ENCODE data around the gene USP44. TPM values are rescaled to one million over a fixed set of nuclear protein-coding genes. Genes with fewer than 3 reads are reported as not detected.

Gene USP44
- total RNA-seq, 2 experiments from 2014 or later, result 11.1 to 13.7 TPM

GRCh38 chr12:95545303-95545702 is 6.0 kb downstream of the USP44 start:
- H3K27me3 Mint-ChIP-seq, result peaks cover 28% of the 10 kb centered on the region
- CTCF ChIA-PET, result interaction anchor here (0.6 to 1.0 kb wide), 2 partner anchors 11 to 830 kb away, joined by 3 read pairs; no protein-coding TSS in a partner anchor
- H3K9me3 Mint-ChIP-seq (ENCODE audit: low read depth), result no peaks in the 10 kb centered on the region
- peaks cover 24% of the 10 kb centered on the region for H3K4me1 Mint-ChIP-seq
- H3K4me3 Mint-ChIP-seq, result no peak overlapping the region
- ATAC-seq (no peak), DNase-seq (no peak)
- no peak overlapping the region for H3K27ac Mint-ChIP-seq
- H3K36me3 Mint-ChIP-seq, result peaks cover 9% of the 10 kb centered on the region

DNA sequence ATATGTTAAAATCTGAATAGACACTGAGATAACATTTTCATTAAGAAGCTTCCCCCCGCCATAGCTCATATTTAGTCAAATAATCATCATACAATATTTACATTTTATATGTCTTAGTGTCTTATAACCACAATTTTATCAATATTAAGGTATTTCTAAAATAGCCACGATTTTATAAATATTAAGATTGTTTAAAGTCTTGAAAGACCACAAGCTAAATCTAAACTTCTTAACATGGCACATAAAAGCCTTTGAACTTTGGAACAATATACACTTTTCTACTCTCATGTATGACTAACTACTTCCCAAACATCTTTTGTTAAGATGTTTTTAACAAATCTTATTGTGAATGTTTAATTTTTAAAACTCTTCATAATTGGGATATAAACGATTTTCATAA is 6.5 kb downstream of the USP44 start:
- H3K4me3 Mint-ChIP-seq, result no peak overlapping the region
- H3K4me1 Mint-ChIP-seq, result peaks cover 23% of the 10 kb centered on the region
- ATAC-seq (no peak), DNase-seq (no peak)
- H3K36me3 Mint-ChIP-seq, result peaks cover 9% of the 10 kb centered on the region
- CTCF ChIA-PET, result no interaction called here
- no peak overlapping the region for H3K27ac Mint-ChIP-seq
- H3K27me3 Mint-ChIP-seq, result peaks cover 28% of the 10 kb centered on the region
- H3K9me3 Mint-ChIP-seq (ENCODE audit: low read depth), result no peaks in the 10 kb centered on the region

DNA sequence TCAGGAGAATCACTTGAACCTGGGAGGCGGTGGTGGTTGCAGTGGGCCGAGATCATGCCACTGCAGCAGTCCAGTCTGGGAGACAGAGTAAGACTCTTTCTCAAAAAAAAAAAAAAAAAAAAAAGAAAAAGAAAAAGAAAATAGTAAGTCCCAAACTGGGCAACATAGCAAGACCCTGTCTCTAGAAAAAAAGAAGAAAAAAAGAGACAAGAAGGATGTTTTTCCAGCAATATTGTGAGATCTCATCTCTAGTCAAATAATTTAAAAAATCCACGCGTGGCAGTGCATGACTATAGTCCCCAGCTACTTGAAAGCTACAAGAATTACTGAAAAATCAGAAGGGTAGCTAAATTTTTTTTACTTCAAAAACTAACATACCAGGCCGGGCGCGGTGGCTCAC is 8.0 kb downstream of the USP44 start:
- Mint-ChIP-seq H3K4me1 (peaks cover 14% of the 10 kb centered on the region), H3K27ac (no peak overlapping the region), H3K4me3 (no peak overlapping the region), H3K9me3 (ENCODE audit: low read depth) (no peaks in the 10 kb centered on the region), H3K36me3 (peaks cover 2% of the 10 kb centered on the region), H3K27me3 (peaks cover 18% of the 10 kb centered on the region)
- DNase-seq (no peak), ATAC-seq (no peak)
- CTCF ChIA-PET, result interaction anchor here (1.6 kb wide), 1 partner anchor 9 kb away, joined by 6 read pairs; no protein-coding TSS in a partner anchor

DNA sequence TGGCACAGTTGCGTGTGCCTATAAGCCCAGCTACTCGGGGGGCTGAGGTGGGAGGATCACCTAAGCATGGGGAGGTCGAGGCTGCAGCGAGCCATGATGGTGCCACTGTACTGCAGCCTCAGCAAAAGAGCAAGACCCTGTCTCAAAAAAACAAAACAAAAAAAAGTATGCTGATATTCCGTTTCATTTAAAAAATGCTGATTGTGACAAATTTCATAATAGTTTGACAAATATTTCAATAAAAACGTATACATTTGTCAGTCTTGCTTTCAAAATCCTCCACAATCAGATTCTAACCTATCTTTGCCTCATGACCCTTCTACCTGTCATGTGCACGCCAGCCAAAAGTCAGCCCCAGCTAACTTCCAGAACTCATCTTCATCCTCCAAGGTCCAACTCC is 9.8 kb downstream of the USP44 start:
- H3K4me1 Mint-ChIP-seq, result peaks cover 5% of the 10 kb centered on the region
- DNase-seq (no peak), ATAC-seq (no peak)
- H3K9me3 Mint-ChIP-seq (ENCODE audit: low read depth), result no peaks in the 10 kb centered on the region
- no peak overlapping the region for H3K4me3 Mint-ChIP-seq
- no peaks in the 10 kb centered on the region for H3K36me3 Mint-ChIP-seq
- no peak overlapping the region for H3K27ac Mint-ChIP-seq
- CTCF ChIA-PET, result no interaction called here
- peaks cover 5% of the 10 kb centered on the region for H3K27me3 Mint-ChIP-seq

GRCh38 chr12:95538656-95539055 is 12.6 kb downstream of the USP44 start:
- Mint-ChIP-seq H3K9me3 (ENCODE audit: low read depth) (no peaks in the 10 kb centered on the region), H3K4me3 (no peak overlapping the region), H3K27me3 (no peaks in the 10 kb centered on the region), H3K4me1 (peaks cover 2% of the 10 kb centered on the region), H3K36me3 (peaks cover 2% of the 10 kb centered on the region), H3K27ac (no peak overlapping the region)
- no peak for DNase-seq
- no peak for ATAC-seq
- CTCF ChIA-PET, result interaction anchor here (0.6 to 2.8 kb wide), 3 partner anchors 36 to 531 kb away, joined by 3 to 16 read pairs (median 6); no protein-coding TSS in a partner anchor

DNA sequence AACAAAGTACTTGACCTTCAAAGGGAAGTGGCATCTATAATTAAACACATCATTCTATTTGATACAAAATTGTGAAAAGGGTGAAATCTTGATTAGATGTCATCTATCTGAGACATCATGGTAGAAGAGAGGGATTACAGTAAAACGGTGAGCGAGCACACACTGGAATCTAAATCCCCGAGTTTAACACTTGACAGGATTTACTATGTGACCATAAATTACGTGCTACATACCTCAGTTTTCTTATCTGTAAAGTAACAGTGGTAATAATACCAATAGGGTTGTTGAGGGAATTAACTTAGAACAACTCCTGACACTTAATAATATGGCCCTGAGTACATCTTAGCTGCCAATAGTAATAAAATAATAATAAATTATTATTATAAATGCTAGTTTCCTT is 13.3 kb downstream of the USP44 start:
- Mint-ChIP-seq H3K27ac (no peak overlapping the region), H3K4me1 (peaks cover 2% of the 10 kb centered on the region), H3K9me3 (ENCODE audit: low read depth) (no peaks in the 10 kb centered on the region), H3K36me3 (peaks cover 6% of the 10 kb centered on the region), H3K4me3 (no peak overlapping the region), H3K27me3 (no peaks in the 10 kb centered on the region)
- ATAC-seq (no peak), DNase-seq (no peak)
- CTCF ChIA-PET, result interaction anchor here (0.6 to 2.8 kb wide), 3 partner anchors 37 to 531 kb away, joined by 3 to 16 read pairs (median 6); no protein-coding TSS in a partner anchor

GRCh38 chr12:95533985-95534384 is 17.3 kb downstream of the USP44 start:
- DNase-seq, result no peak
- no peaks in the 10 kb centered on the region for H3K27me3 Mint-ChIP-seq
- no peak for ATAC-seq
- CTCF ChIA-PET, result interaction anchor here (0.7 to 2.0 kb wide), 22 partner anchors 10 to 1410 kb away, joined by 3 to 31 read pairs (median 4); partner anchors contain the start of genes FGD6, METAP2 and VEZT
- H3K36me3 Mint-ChIP-seq, result peaks cover 8% of the 10 kb centered on the region
- H3K27ac Mint-ChIP-seq, result no peak overlapping the region
- peaks cover 2% of the 10 kb centered on the region for H3K4me1 Mint-ChIP-seq
- H3K9me3 Mint-ChIP-seq (ENCODE audit: low read depth), result no peaks in the 10 kb centered on the region
- H3K4me3 Mint-ChIP-seq, result no peak overlapping the region

GRCh38 chr12:95532851-95533250 is 18.4 kb downstream of the USP44 start:
- CTCF ChIA-PET, result interaction anchor here (1.3 kb wide), 1 partner anchor 286 kb away, joined by 3 read pairs; no protein-coding TSS in a partner anchor
- H3K27ac Mint-ChIP-seq, result no peak overlapping the region
- peaks cover 8% of the 10 kb centered on the region for H3K36me3 Mint-ChIP-seq
- no peak for DNase-seq
- no peak for ATAC-seq
- no peaks in the 10 kb centered on the region for H3K9me3 Mint-ChIP-seq (ENCODE audit: low read depth)
- H3K4me1 Mint-ChIP-seq, result peaks cover 2% of the 10 kb centered on the region
- H3K27me3 Mint-ChIP-seq, result no peaks in the 10 kb centered on the region
- no peak overlapping the region for H3K4me3 Mint-ChIP-seq

GRCh38 chr12:95529693-95530225 is 21.5 kb downstream of the USP44 start:
- Mint-ChIP-seq H3K36me3 (peaks cover 8% of the 10 kb centered on the region), H3K4me1 (peaks cover 2% of the 10 kb centered on the region), H3K27me3 (no peaks in the 10 kb centered on the region), H3K9me3 (ENCODE audit: low read depth) (no peaks in the 10 kb centered on the region), H3K27ac (no peak overlapping the region), H3K4me3 (no peak overlapping the region)
- ATAC-seq (no peak), DNase-seq (no peak)
- CTCF ChIA-PET, result no interaction called here

GRCh38 chr12:95528431-95528830 is 22.8 kb downstream of the USP44 start:
- no peak for DNase-seq
- CTCF ChIA-PET, result no interaction called here

DNA sequence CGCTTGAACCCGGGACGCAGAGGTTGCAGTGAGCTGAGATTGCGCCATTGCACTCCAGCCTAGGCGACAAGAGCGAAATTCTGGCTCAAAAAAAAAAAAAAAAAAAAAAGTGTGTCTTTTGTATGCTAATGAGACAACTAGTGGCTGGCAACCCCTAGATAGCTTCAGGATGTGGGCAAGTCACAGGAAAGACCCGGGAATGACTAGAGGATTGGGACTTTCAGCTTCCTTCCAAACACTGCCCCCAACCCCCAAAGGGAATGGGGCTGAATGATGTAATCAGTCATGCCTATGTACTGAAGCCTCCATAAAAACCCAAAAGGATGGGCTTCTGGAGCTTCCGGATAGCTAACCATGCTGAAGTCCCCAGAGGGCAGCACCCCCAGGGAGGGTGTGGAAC is 28.6 kb downstream of the USP44 start:
- CTCF ChIA-PET, result interaction anchor here (1.0 to 1.8 kb wide), 2 partner anchors 9 to 12 kb away, joined by 4 to 7 read pairs; no protein-coding TSS in a partner anchor
- H3K4me3 Mint-ChIP-seq, result no peak overlapping the region
- no peaks in the 10 kb centered on the region for H3K9me3 Mint-ChIP-seq (ENCODE audit: low read depth)
- DNase-seq (no peak), ATAC-seq (no peak)
- H3K27ac Mint-ChIP-seq, result no peak overlapping the region
- H3K36me3 Mint-ChIP-seq, result peaks cover 12% of the 10 kb centered on the region
- no peaks in the 10 kb centered on the region for H3K4me1 Mint-ChIP-seq
- no peaks in the 10 kb centered on the region for H3K27me3 Mint-ChIP-seq

More at GRCh38 chr12:95528431-95528830, 22.8 kb downstream of the USP44 start:
- no peak overlapping the region for H3K27ac Mint-ChIP-seq
- no peaks in the 10 kb centered on the region for H3K4me1 Mint-ChIP-seq
- no peaks in the 10 kb centered on the region for H3K27me3 Mint-ChIP-seq
- ATAC-seq, result no peak
- H3K9me3 Mint-ChIP-seq (ENCODE audit: low read depth), result no peaks in the 10 kb centered on the region
- H3K4me3 Mint-ChIP-seq, result no peak overlapping the region
- H3K36me3 Mint-ChIP-seq, result peaks cover 5% of the 10 kb centered on the region

GRCh38 chr12:95520816-95521215 is 30.5 kb downstream of the USP44 start:
- no peak for ATAC-seq
- CTCF ChIA-PET, result no interaction called here
- no peaks in the 10 kb centered on the region for H3K9me3 Mint-ChIP-seq (ENCODE audit: low read depth)

DNA sequence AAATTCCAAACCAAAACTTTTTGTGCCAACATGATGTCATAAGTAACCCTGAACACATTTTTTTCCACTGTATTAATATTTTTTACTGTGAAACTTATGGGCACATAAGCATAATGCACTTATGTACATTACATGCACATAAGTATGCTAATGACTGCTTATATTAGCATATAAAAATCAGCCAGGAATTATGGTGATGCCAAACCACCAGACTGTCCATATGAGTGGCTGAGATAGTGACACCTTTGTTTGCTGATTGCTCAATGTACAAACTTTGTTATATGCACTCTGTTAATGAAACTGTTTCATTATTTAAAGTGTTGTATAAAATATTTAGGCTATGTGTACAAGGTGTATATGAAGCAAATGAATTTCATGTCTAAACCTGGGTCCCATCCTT is 32.3 kb downstream of the USP44 start:
- Mint-ChIP-seq H3K36me3 (peaks cover 24% of the 10 kb centered on the region), H3K9me3 (ENCODE audit: low read depth) (no peaks in the 10 kb centered on the region), H3K4me1 (peaks cover 4% of the 10 kb centered on the region), H3K4me3 (no peak overlapping the region), H3K27me3 (no peaks in the 10 kb centered on the region), H3K27ac (no peak overlapping the region)
- CTCF ChIA-PET, result no interaction called here
- no peak for ATAC-seq
- no peak for DNase-seq

More at GRCh38 chr12:95520816-95521215, 30.5 kb downstream of the USP44 start:
- Mint-ChIP-seq H3K36me3 (peaks cover 17% of the 10 kb centered on the region), H3K4me1 (peaks cover 4% of the 10 kb centered on the region), H3K27me3 (no peaks in the 10 kb centered on the region), H3K27ac (no peak overlapping the region), H3K4me3 (no peak overlapping the region)
- DNase-seq, result no peak

GRCh38 chr12:95517246-95517645 is 34.0 kb downstream of the USP44 start:
- ATAC-seq, result no peak
- H3K36me3 Mint-ChIP-seq, result peaks cover 38% of the 10 kb centered on the region

More at GRCh38 chr12:95517246-95517645, 34.0 kb downstream of the USP44 start:
- Mint-ChIP-seq H3K4me3 (no peak overlapping the region), H3K27me3 (no peaks in the 10 kb centered on the region), H3K9me3 (ENCODE audit: low read depth) (no peaks in the 10 kb centered on the region), H3K27ac (no peak overlapping the region), H3K4me1 (peaks cover 4% of the 10 kb centered on the region)
- CTCF ChIA-PET, result interaction anchor here (0.8 kb wide), 1 partner anchor 17 kb away, joined by 3 read pairs; no protein-coding TSS in a partner anchor
- DNase-seq, result no peak
